Parathyroid adenoma (tissue), 2 donors: ENCODE results near the gene ACOT7.
"Not testable (repeated sequence)": the region's sequence is repeated elsewhere in the genome, so short reads cannot be mapped to it uniquely, and the experiment has no call there.

Experiments used
- H2AFZ ChIP-seq: fragments of 300-600 bp; sonication (generic); one replicate; pipeline ENCODE4 v1.7.0; 2017; ENCODE audit warnings: antibody characterized with exemption, mild to moderate bottlenecking
- H3K27ac ChIP-seq: fragments of 300-600 bp; sonication (generic); one replicate; pipeline ENCODE4 v1.7.0; 2017
- H3K27me3 ChIP-seq: fragments of 300-600 bp; sonication (generic); one replicate; pipeline ENCODE4 v1.7.0; 2017; ENCODE audit warnings: low read length; ENCODE audit not compliant: control insufficient read depth, insufficient read depth
- H3K36me3 ChIP-seq: fragments of 300-600 bp; sonication (generic); one replicate; pipeline ENCODE4 v1.7.0; 2017; ENCODE audit warnings: low read length; ENCODE audit not compliant: control insufficient read depth, insufficient read depth
- H3K4me1 ChIP-seq: fragments of 300-600 bp; sonication (generic); one replicate; pipeline ENCODE4 v1.7.0; 2017; ENCODE audit warnings: control low read depth
- H3K4me2 ChIP-seq: fragments of 300-600 bp; sonication (generic); one replicate; pipeline ENCODE4 v1.7.0; 2017; ENCODE audit warnings: low read length
- H3K4me3 ChIP-seq: fragments of 300-600 bp; sonication (generic); one replicate; pipeline ENCODE4 v1.7.0; 2017; ENCODE audit warnings: low read depth, low read length
- H3K79me2 ChIP-seq: fragments of 300-600 bp; sonication (generic); one replicate; pipeline ENCODE4 v1.7.0; 2017; ENCODE audit warnings: control low read depth
- H3K9ac ChIP-seq: fragments of 300-600 bp; sonication (generic); one replicate; pipeline ENCODE4 v1.7.0; 2017; ENCODE audit warnings: mild to moderate bottlenecking
- H3K9me3 ChIP-seq: fragments of 300-600 bp; sonication (generic); one replicate; pipeline ENCODE4 v1.7.0; 2017; ENCODE audit warnings: low read length; ENCODE audit not compliant: control insufficient read depth
- CTCF ChIP-seq: fragments of 300-600 bp; sonication (generic); IDR thresholded peaks from one replicate; pipeline ENCODE4 v1.7.0; 2017; ENCODE audit warnings: antibody characterized with exemption, mild to moderate bottlenecking
- donor health status: primary hyperparathyroidism.

ACOT7 gene

GRCh38 chr1:6428453-6428852 lies 34.9 kb upstream of the ACOT7 start:
- H3K36me3 ChIP-seq, H3K9ac ChIP-seq, H3K4me2 ChIP-seq, H3K4me3 ChIP-seq, H3K27me3 ChIP-seq, H3K27ac ChIP-seq, H3K79me2 ChIP-seq, H2AFZ ChIP-seq, H3K9me3 ChIP-seq: not testable (repeated sequence)
- peaks cover 12% of the 10 kb centered on the region for H3K4me1 ChIP-seq

- H3K4me3 ChIP-seq = no peak overlapping the region
- H3K9ac ChIP-seq = no peak overlapping the region
- no peak overlapping the region for H3K4me2 ChIP-seq
- H3K36me3 ChIP-seq = no peaks in the 10 kb centered on the region
- no peak for TF ChIP-seq CTCF
- no peaks in the 10 kb centered on the region for H3K9me3 ChIP-seq
- H3K27me3 ChIP-seq = no peaks in the 10 kb centered on the region
- H3K79me2 ChIP-seq = no peaks in the 10 kb centered on the region
- H3K4me1 ChIP-seq = peaks cover 12% of the 10 kb centered on the region
- H2AFZ ChIP-seq = no peak overlapping the region
- H3K27ac ChIP-seq = no peak overlapping the region
Measured at GRCh38 chr1:6427441-6428390, 34.1 kb upstream of the ACOT7 start.

GRCh38 chr1:6426972-6427350 lies 33.4 kb upstream of the ACOT7 start:
- H3K4me3 ChIP-seq = no peak overlapping the region
- TF ChIP-seq CTCF = no peak
- H3K4me2 ChIP-seq = no peak overlapping the region
- no peaks in the 10 kb centered on the region for H3K36me3 ChIP-seq
- H3K9me3 ChIP-seq = no peaks in the 10 kb centered on the region
- peaks cover 12% of the 10 kb centered on the region for H3K4me1 ChIP-seq
- H3K9ac ChIP-seq = no peak overlapping the region
- no peak overlapping the region for H2AFZ ChIP-seq
- no peaks in the 10 kb centered on the region for H3K79me2 ChIP-seq
- H3K27me3 ChIP-seq = no peaks in the 10 kb centered on the region
- no peak overlapping the region for H3K27ac ChIP-seq

GRCh38 chr1:6426277-6426971 lies 32.9 kb upstream of the ACOT7 start:
- Histone ChIP-seq H3K79me2 (no peaks in the 10 kb centered on the region), H3K4me2 (no peak overlapping the region), H3K9me3 (no peaks in the 10 kb centered on the region), H3K27me3 (no peaks in the 10 kb centered on the region), H3K36me3 (no peaks in the 10 kb centered on the region), H2AFZ (no peak overlapping the region), H3K4me1 (peaks cover 12% of the 10 kb centered on the region), H3K9ac (no peak overlapping the region), H3K4me3 (no peak overlapping the region), H3K27ac (no peak overlapping the region)
- TF ChIP-seq CTCF = no peak

- no peak overlapping the region for H3K4me3 ChIP-seq
- H3K27ac ChIP-seq = no peak overlapping the region
- H3K9ac ChIP-seq = no peak overlapping the region
- H3K27me3 ChIP-seq = no peaks in the 10 kb centered on the region
- no peak for TF ChIP-seq CTCF
- H3K36me3 ChIP-seq = no peaks in the 10 kb centered on the region
- peaks cover 12% of the 10 kb centered on the region for H3K4me1 ChIP-seq
- H3K4me2 ChIP-seq = no peak overlapping the region
- H2AFZ ChIP-seq = no peak overlapping the region
- no peaks in the 10 kb centered on the region for H3K79me2 ChIP-seq
- H3K9me3 ChIP-seq = no peaks in the 10 kb centered on the region
Measured at GRCh38 chr1:6425658-6426057, 32.1 kb upstream of the ACOT7 start.
